ENCODE results near the gene CDC16.
"Not testable (repeated sequence)": the region's sequence is repeated elsewhere in the genome, so short reads cannot be mapped to it uniquely, and the experiment has no call there.

Gene CDC16

GRCh38 chr13:114261328-114261965 is 26.8 kb downstream of the CDC16 start:
- no peak overlapping the region for H3K9ac ChIP-seq (ENCODE audit: low read depth, low read length)
- peaks cover 12% of the 10 kb centered on the region; the same call in 1 of the 2 replicates for H3K4me1 ChIP-seq (ENCODE audit: insufficient read depth, low read length)
- H3K9me3 ChIP-seq (ENCODE audit: control insufficient read depth, insufficient read depth, low read length) = no peaks in the 10 kb centered on the region
- peaks cover 52% of the 10 kb centered on the region for H3K36me3 ChIP-seq (ENCODE audit: insufficient read depth, low read length)

GRCh38 chr13:114263578-114263977 is 28.9 kb downstream of the CDC16 start:
- Histone ChIP-seq H3K36me3 (ENCODE audit: insufficient read depth, low read length) (peaks cover 52% of the 10 kb centered on the region), H3K9me3 (ENCODE audit: control insufficient read depth, insufficient read depth, low read length) (no peaks in the 10 kb centered on the region)

DNA sequence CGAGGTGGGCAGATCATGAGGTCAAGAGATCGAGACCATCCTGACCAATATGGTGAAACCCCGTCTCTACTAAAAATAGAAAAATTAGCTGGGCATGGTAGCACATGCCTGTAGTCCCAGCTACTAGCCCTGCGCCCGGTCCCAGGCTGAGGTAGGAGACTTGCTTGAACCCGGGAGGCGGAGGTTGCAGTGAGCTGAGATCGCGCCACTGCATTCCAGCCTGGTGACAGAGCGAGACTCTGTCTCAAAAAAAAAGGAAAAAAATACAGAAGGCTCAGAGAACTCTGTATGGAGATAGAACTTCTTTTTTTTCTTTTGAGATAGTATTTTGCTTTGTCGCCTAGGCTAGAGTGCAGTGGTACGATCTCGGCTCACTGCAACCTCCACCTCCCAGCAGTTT is 29.6 kb downstream of the CDC16 start:
- not testable (repeated sequence) for H3K9me3 ChIP-seq (ENCODE audit: control insufficient read depth, insufficient read depth, low read length); H3K4me1 ChIP-seq (ENCODE audit: insufficient read depth, low read length); H3K9ac ChIP-seq (ENCODE audit: low read depth, low read length)
- peaks cover 56% of the 10 kb centered on the region for H3K36me3 ChIP-seq (ENCODE audit: insufficient read depth, low read length)

More at GRCh38 chr13:114263578-114263977, 28.9 kb downstream of the CDC16 start:
- no peak overlapping the region; the same call in 1 of the 2 replicates for H3K9ac ChIP-seq (ENCODE audit: low read depth, low read length)
- no peaks in the 10 kb centered on the region for H3K4me1 ChIP-seq (ENCODE audit: insufficient read depth, low read length)

DNA sequence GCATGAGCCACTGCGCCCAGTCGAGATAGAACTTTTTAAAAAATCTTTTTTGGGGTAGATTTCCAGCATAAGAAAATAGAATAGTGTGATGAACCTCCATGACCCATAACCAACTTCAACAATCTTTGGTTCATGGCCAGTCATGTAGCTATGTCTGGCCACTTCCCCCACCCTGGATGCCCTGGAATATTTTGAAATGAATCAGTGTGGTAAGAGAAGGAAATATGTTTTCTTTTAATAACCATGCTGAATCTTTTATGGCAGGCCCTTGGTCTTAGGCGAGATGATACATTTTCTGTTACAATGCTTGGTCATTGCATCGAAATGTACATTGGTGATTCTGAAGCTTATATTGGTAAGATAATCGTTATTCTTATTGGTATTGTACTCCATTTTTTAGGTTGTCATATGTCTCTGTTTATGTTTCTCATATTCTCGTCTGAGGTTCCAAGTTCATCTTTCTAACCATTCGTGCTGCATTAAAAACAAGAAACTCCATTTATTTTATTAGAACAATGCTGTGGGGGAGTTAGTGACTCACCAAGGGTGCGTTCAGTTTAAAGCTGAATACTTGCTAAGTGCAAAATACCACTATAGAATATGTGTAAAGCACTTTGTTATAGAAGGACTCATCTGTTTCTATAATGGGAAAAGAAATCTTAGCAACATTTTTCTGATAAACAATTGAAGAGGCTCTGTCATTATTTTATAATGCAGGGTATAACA is 30.4 kb downstream of the CDC16 start:
- Histone ChIP-seq H3K4me1 (ENCODE audit: insufficient read depth, low read length) (no peaks in the 10 kb centered on the region), H3K36me3 (ENCODE audit: insufficient read depth, low read length) (peaks cover 53% of the 10 kb centered on the region), H3K9me3 (ENCODE audit: control insufficient read depth, insufficient read depth, low read length) (no peaks in the 10 kb centered on the region; the same call in 1 of the 2 replicates), H3K9ac (ENCODE audit: low read depth, low read length) (no peak overlapping the region)

- Histone ChIP-seq H3K9me3 (ENCODE audit: control insufficient read depth, insufficient read depth, low read length) (no peaks in the 10 kb centered on the region; the same call in 1 of the 2 replicates), H3K36me3 (ENCODE audit: insufficient read depth, low read length) (peaks cover 46% of the 10 kb centered on the region), H3K9ac (ENCODE audit: low read depth, low read length) (no peak overlapping the region), H3K4me1 (ENCODE audit: insufficient read depth, low read length) (no peaks in the 10 kb centered on the region)
These were observed 31.5 kb downstream of the CDC16 start for GRCh38 chr13:114266241-114266640.

DNA sequence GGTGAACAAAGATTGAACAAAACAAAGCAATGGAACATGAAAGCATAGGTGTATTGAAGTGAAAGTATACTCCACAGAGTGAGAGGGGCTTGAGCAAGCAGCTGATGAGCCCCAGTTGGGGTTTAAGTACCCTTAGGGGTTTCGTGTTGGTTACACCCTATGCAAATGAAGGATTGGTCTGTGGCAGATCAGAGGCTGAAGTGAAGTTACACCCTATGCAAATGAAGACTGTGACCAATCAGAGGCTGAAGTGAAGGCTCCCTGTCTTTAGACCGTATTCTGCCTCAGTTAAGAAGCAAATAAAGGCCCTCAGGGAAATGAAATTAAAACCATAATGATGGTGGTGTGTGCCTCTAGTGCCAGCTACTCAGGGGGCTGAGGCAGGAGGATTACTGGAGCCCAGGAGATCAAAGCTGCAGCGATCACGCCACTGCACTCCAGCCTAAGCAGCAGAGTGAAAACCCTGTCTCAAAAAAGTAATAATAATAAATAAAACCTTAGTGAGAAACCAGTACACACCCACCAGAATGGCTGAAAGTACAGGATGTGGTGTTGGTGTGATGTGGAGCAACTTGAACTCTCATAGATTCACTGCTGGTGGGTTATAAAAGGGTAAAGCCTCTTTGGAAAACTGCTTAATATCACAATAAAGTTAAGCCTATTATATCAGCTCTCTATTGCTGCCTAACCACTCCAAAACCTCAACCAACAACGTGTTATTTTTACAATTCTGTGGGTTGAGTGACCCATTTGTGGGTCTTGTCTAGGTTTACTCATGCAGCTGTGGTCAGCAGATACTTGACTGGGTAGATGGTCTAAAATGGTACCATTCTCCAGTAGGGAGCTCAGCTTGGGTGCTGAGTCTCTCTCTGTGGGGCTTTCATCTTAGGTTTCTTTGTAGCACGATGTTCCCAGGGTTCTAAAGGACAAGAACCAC is 33.9 kb downstream of the CDC16 start:
- Histone ChIP-seq H3K9ac (ENCODE audit: low read depth, low read length) (no peak overlapping the region), H3K4me1 (ENCODE audit: insufficient read depth, low read length) (no peaks in the 10 kb centered on the region), H3K9me3 (ENCODE audit: control insufficient read depth, insufficient read depth, low read length) (no peaks in the 10 kb centered on the region; the same call in 1 of the 2 replicates), H3K36me3 (ENCODE audit: insufficient read depth, low read length) (peaks cover 39% of the 10 kb centered on the region)

- H3K36me3 ChIP-seq (ENCODE audit: insufficient read depth, low read length) = peaks cover 35% of the 10 kb centered on the region
- H3K4me1 ChIP-seq (ENCODE audit: insufficient read depth, low read length) = no peaks in the 10 kb centered on the region
- no peak overlapping the region for H3K9ac ChIP-seq (ENCODE audit: low read depth, low read length)
- no peaks in the 10 kb centered on the region; the same call in 1 of the 2 replicates for H3K9me3 ChIP-seq (ENCODE audit: control insufficient read depth, insufficient read depth, low read length)
These were observed 34.6 kb downstream of the CDC16 start for GRCh38 chr13:114269281-114269770.

GRCh38 chr13:114272977-114273376 is 38.3 kb downstream of the CDC16 start:
- Histone ChIP-seq H3K4me1 (ENCODE audit: insufficient read depth, low read length) (no peaks in the 10 kb centered on the region), H3K9me3 (ENCODE audit: control insufficient read depth, insufficient read depth, low read length) (no peaks in the 10 kb centered on the region; the same call in 1 of the 2 replicates), H3K36me3 (ENCODE audit: insufficient read depth, low read length) (peaks cover 35% of the 10 kb centered on the region), H3K9ac (ENCODE audit: low read depth, low read length) (no peak overlapping the region)

DNA sequence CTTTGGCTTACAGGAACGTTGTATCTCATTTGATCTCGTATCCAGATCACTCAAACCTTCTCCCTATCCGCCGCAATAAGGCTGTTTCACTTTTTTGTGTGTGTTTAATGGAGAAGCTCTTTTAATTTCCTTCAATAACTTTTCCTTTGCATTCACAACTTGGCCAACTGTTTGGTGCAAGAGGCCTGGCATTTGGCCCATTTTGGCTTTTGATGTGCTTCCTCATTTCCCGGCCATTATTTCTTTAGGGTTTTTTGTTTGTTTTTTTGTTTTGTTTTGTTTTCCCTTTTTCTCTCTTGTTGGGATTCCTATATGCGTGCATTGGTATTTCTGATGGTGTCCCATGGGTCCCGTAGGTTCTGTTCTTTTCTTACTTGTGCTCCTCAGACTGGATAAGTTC is 40.6 kb downstream of the CDC16 start:
- Histone ChIP-seq H3K9me3 (ENCODE audit: control insufficient read depth, insufficient read depth, low read length) (no peaks in the 10 kb centered on the region), H3K4me1 (ENCODE audit: insufficient read depth, low read length) (peaks cover 1% of the 10 kb centered on the region; the same call in 1 of the 2 replicates), H3K9ac (ENCODE audit: low read depth, low read length) (no peak overlapping the region), H3K36me3 (ENCODE audit: insufficient read depth, low read length) (peaks cover 18% of the 10 kb centered on the region)

DNA sequence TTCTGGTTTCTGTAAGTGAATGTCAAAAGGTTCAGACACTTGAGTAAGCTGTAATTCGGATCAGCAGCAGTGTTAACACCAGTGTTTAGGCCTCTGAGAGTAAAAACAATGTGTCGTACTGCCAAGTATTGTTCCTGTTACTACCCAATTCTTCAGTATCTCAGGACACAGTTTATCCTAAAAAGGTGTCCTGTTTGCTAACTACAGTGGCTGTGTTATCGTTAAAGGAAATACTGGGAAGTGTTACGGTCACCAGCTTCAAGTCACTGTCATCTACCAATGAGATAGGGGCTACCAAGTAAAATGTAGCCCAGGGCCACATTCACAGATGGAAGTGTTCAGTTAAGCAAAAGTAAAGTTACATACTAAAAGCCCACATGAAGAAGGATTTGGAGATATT is 44.4 kb downstream of the CDC16 start:
- Histone ChIP-seq H3K9me3 (ENCODE audit: control insufficient read depth, insufficient read depth, low read length) (no peaks in the 10 kb centered on the region), H3K36me3 (ENCODE audit: insufficient read depth, low read length) (peaks cover 10% of the 10 kb centered on the region), H3K9ac (ENCODE audit: low read depth, low read length) (no peak overlapping the region), H3K4me1 (ENCODE audit: insufficient read depth, low read length) (peaks cover 5% of the 10 kb centered on the region; the same call in 1 of the 2 replicates)

GRCh38 chr13:114279758-114280355 is 45.2 kb downstream of the CDC16 start:
- Histone ChIP-seq H3K4me1 (ENCODE audit: insufficient read depth, low read length) (peaks cover 5% of the 10 kb centered on the region; the same call in 1 of the 2 replicates), H3K9ac (ENCODE audit: low read depth, low read length) (peak overlapping the region; percentile 97; the same call in 1 of the 2 replicates), H3K9me3 (ENCODE audit: control insufficient read depth, insufficient read depth, low read length) (no peaks in the 10 kb centered on the region), H3K36me3 (ENCODE audit: insufficient read depth, low read length) (peaks cover 10% of the 10 kb centered on the region)

- peaks cover 5% of the 10 kb centered on the region; the same call in 1 of the 2 replicates for H3K4me1 ChIP-seq (ENCODE audit: insufficient read depth, low read length)
- H3K36me3 ChIP-seq (ENCODE audit: insufficient read depth, low read length) = peaks cover 7% of the 10 kb centered on the region
- peak within 1 kb of the TSS; percentile 98 for H3K9ac ChIP-seq (ENCODE audit: low read depth, low read length)
- H3K9me3 ChIP-seq (ENCODE audit: control insufficient read depth, insufficient read depth, low read length) = no peaks in the 10 kb centered on the region
These were observed 46.8 kb downstream of the CDC16 start, which contains the start of gene UPF3A for GRCh38 chr13:114281351-114282040. UPF3A (plus strand) TSS chr13:114281601; CDS start chr13:114281640, 39 bp downstream.

GRCh38 chr13:114282041-114282670 is 47.5 kb downstream of the CDC16 start:
- peaks cover 5% of the 10 kb centered on the region; the same call in 1 of the 2 replicates for H3K4me1 ChIP-seq (ENCODE audit: insufficient read depth, low read length)
- H3K36me3 ChIP-seq (ENCODE audit: insufficient read depth, low read length) = peaks cover 11% of the 10 kb centered on the region
- H3K9me3 ChIP-seq (ENCODE audit: control insufficient read depth, insufficient read depth, low read length) = no peaks in the 10 kb centered on the region
- H3K9ac ChIP-seq (ENCODE audit: low read depth, low read length) = peak overlapping the region; percentile 98
